Sigmoid colon (tissue), 4 donors: Measurements from ENCODE around the gene FUT7.

Experiments used
- POLR2AphosphoS5 ChIP-seq, 4 donors: sonication (generic); formaldehyde crosslinking; IDR thresholded peaks; one replicate each; pipeline ENCODE4 v1.6.1; 2017; ENCODE audit warnings: antibody characterized with exemption in 4 of 4
- TF ChIP-seq, protein P1 (sequence below), 4 experiments: fragments of 450-650 bp in 3 of 4; fragments of 200-600 bp in 1 of 4; IDR thresholded peaks; one replicate each; pipeline ENCODE4 v1.5.1; 2016 to 2019; ENCODE audit warnings: antibody characterized with exemption in 4 of 4, mild to moderate bottlenecking in 3 of 4, moderate library complexity in 2 of 4

DNA sequence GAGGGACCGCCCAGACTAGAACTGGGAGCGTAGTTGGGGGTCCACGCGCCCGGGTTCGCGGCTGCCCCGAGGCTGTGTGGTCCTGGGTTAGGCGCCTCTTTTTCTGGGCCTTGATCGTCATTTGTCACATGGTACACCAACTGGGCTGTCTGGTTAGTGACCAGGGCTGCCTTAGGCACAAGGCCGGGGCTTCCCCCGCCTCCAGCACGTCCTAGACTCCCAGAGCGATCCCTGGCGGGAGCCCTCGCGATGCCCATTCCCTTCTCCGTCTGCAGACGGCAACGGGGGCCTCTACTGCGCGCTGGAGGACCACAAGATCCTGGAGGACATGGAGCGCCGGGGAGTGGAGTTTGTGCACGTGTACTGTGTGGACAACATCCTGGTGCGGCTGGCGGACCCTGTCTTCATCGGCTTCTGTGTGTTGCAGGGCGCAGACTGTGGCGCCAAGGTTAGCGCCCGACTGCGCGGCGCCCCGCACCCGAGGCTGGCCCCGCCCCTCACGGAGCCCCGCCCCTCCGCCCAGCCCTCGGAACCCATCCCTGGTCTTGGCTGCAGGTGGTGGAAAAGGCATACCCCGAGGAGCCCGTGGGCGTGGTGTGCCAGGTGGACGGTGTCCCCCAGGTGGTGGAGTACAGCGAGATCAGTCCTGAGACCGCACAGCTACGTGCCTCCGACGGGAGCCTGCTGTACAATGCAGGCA is 47.0 kb upstream of the FUT7 start:
- TF ChIP-seq, protein P1, sequence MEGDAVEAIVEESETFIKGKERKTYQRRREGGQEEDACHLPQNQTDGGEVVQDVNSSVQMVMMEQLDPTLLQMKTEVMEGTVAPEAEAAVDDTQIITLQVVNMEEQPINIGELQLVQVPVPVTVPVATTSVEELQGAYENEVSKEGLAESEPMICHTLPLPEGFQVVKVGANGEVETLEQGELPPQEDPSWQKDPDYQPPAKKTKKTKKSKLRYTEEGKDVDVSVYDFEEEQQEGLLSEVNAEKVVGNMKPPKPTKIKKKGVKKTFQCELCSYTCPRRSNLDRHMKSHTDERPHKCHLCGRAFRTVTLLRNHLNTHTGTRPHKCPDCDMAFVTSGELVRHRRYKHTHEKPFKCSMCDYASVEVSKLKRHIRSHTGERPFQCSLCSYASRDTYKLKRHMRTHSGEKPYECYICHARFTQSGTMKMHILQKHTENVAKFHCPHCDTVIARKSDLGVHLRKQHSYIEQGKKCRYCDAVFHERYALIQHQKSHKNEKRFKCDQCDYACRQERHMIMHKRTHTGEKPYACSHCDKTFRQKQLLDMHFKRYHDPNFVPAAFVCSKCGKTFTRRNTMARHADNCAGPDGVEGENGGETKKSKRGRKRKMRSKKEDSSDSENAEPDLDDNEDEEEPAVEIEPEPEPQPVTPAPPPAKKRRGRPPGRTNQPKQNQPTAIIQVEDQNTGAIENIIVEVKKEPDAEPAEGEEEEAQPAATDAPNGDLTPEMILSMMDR (IDR thresholded peaks at IDR 0.05), result no peak
- TF ChIP-seq POLR2AphosphoS5 (IDR thresholded peaks at IDR 0.05), result no peak
